ENCODE measurements around the gene LRFN2.

- no peak for TF ChIP-seq NFRKB (IDR thresholded peaks at IDR 0.05)
- no peak for TF ChIP-seq PKNOX1 (IDR thresholded peaks at IDR 0.05)
- no peak for TF ChIP-seq FOXA1 (IDR thresholded peaks at IDR 0.05)
Observed at GRCh38 chr6:40583709-40584108, 3.5 kb downstream of the LRFN2 start.
